Sciatic nerve (tissue), 2 donors: ENCODE measurements around the gene SLC7A9. TPM values are rescaled to one million over a fixed set of nuclear protein-coding genes. Genes with fewer than 3 reads are reported as not detected.
"Not testable (repeated sequence)": the region's sequence is repeated elsewhere in the genome, so short reads cannot be mapped to it uniquely, and the experiment has no call there.

Source experiments
- ATAC-seq: fragments of 200-7000 bp; cut with Tn5 transposase; one replicate; pipeline ENCODE4 v1.9.1; 2020; ENCODE audit warnings: mild to moderate bottlenecking, moderate library complexity
- DNase-seq: peaks from one replicate; pipeline ENCODE4 v3.0.0-alpha.2; 2020; ENCODE audit warnings: low spot score
- intact Hi-C: fragments of 100-400 bp; cut with DNase I; formaldehyde crosslinking; loops from one replicate; pipeline ENCODE4 v1.14.2; 2022
- total RNA-seq: library from RNA; stranded (reverse); fragmentation: NEBNext Ultra II Directional; extraction: Animal tissue kit (Norgen Biotek cat#: 25700); gene quantifications from one replicate; pipeline ENCODE4 v1.2.1, GENCODE V29; 2021
- donor health status: DM: no; HTN: no; CAD: no.
- donor health status: DM: no; HTN: no; CAD: no.

SLC7A9 gene
- total RNA-seq, 1 donor from 2014 or later = 0.89 TPM

GRCh38 chr19:32887572-32888215 is 18.1 kb upstream of the SLC7A9 start:
- ATAC-seq (no peak), DNase-seq (no peak)
- intact Hi-C loops = no loop called here

- no peak for ATAC-seq
- no peak for DNase-seq
- intact Hi-C loops = no loop called here
These were observed 16.7 kb upstream of the SLC7A9 start for GRCh38 chr19:32886241-32886640.

- ATAC-seq, intact Hi-C loops: not testable (repeated sequence)
These were observed 15.7 kb upstream of the SLC7A9 start for GRCh38 chr19:32885255-32885654.

GRCh38 chr19:32881766-32882165 is 12.2 kb upstream of the SLC7A9 start:
- DNase-seq (no peak), ATAC-seq (no peak)
- intact Hi-C loops = no loop called here

More at GRCh38 chr19:32885255-32885654, 15.7 kb upstream of the SLC7A9 start:
- DNase-seq = not testable (repeated sequence)

- DNase-seq (no peak), ATAC-seq (no peak)
- intact Hi-C loops = no loop called here
These were observed 11.1 kb upstream of the SLC7A9 start for GRCh38 chr19:32880622-32881021.

GRCh38 chr19:32879741-32880140 is 10.2 kb upstream of the SLC7A9 start:
- intact Hi-C loops = no loop called here

GRCh38 chr19:32878988-32879387 is 9.4 kb upstream of the SLC7A9 start:
- intact Hi-C loops = no loop called here
- ATAC-seq = no peak
- no peak for DNase-seq

More at GRCh38 chr19:32879741-32880140, 10.2 kb upstream of the SLC7A9 start:
- DNase-seq (no peak), ATAC-seq (no peak)

GRCh38 chr19:32877977-32878745 is 8.6 kb upstream of the SLC7A9 start:
- ATAC-seq (no peak), DNase-seq (no peak)
- intact Hi-C loops = no loop called here

- no peak for DNase-seq
- intact Hi-C loops = no loop called here
- no peak for ATAC-seq
These were observed 7.9 kb upstream of the SLC7A9 start for GRCh38 chr19:32877323-32877912.

GRCh38 chr19:32876919-32877285 is 7.3 kb upstream of the SLC7A9 start:
- ATAC-seq (no peak), DNase-seq (no peak)
- intact Hi-C loops = no loop called here

GRCh38 chr19:32876236-32876918 is 6.8 kb upstream of the SLC7A9 start:
- DNase-seq = no peak
- ATAC-seq = no peak
- intact Hi-C loops = no loop called here

- ATAC-seq (no peak), DNase-seq (no peak)
- intact Hi-C loops = no loop called here
These were observed 5.9 kb upstream of the SLC7A9 start for GRCh38 chr19:32875428-32875827.

GRCh38 chr19:32874605-32875004 is 5.0 kb upstream of the SLC7A9 start:
- DNase-seq (no peak), ATAC-seq (no peak)
- intact Hi-C loops = no loop called here

- DNase-seq (no peak), ATAC-seq (no peak)
- intact Hi-C loops = no loop called here
These were observed 3.8 kb upstream of the SLC7A9 start for GRCh38 chr19:32873247-32873959.

GRCh38 chr19:32872391-32872790 is 2.8 kb upstream of the SLC7A9 start:
- ATAC-seq = no peak
- intact Hi-C loops = no loop called here
- no peak for DNase-seq

GRCh38 chr19:32870981-32871451 is 1.4 kb upstream of the SLC7A9 start:
- no peak for ATAC-seq
- intact Hi-C loops = no loop called here
- DNase-seq = no peak

GRCh38 chr19:32869966-32870573 is 503 bp upstream of the SLC7A9 start:
- no peak for DNase-seq
- intact Hi-C loops = no loop called here
- ATAC-seq = no peak

- ATAC-seq (no peak), DNase-seq (no peak)
- intact Hi-C loops = no loop called here
These were observed 1.2 kb downstream of the SLC7A9 start for GRCh38 chr19:32868206-32868950.
